Neural progenitor cell (in vitro differentiated cells): ENCODE measurements around the gene ANO10.

Experiments used
- CTCF ChIP-seq: fragments of 200-600 bp; sonication (generic); IDR thresholded peaks from 2 replicates; pipeline ENCODE4 v1.5.1; 2017; ENCODE audit warnings: antibody characterized with exemption, mild to moderate bottlenecking
- EZH2 ChIP-seq: fragments of 200-600 bp; sonication (generic); IDR thresholded peaks from 2 replicates; pipeline ENCODE4 v1.6.1; 2017; ENCODE audit warnings: antibody characterized with exemption, mild to moderate bottlenecking, moderate library complexity
- EZH2phosphoT487 ChIP-seq: fragments of 200-600 bp; sonication (generic); IDR thresholded peaks from 2 replicates; pipeline ENCODE4 v1.6.1; 2017; ENCODE audit warnings: antibody characterized with exemption

GRCh38 chr3:43445820-43446219 is 176.0 kb downstream of the ANO10 start:
- no peak for TF ChIP-seq EZH2
- no peak for TF ChIP-seq CTCF
- TF ChIP-seq EZH2phosphoT487: no peak
